Measurements from ENCODE around the gene TTC21A.

Gene TTC21A

DNA sequence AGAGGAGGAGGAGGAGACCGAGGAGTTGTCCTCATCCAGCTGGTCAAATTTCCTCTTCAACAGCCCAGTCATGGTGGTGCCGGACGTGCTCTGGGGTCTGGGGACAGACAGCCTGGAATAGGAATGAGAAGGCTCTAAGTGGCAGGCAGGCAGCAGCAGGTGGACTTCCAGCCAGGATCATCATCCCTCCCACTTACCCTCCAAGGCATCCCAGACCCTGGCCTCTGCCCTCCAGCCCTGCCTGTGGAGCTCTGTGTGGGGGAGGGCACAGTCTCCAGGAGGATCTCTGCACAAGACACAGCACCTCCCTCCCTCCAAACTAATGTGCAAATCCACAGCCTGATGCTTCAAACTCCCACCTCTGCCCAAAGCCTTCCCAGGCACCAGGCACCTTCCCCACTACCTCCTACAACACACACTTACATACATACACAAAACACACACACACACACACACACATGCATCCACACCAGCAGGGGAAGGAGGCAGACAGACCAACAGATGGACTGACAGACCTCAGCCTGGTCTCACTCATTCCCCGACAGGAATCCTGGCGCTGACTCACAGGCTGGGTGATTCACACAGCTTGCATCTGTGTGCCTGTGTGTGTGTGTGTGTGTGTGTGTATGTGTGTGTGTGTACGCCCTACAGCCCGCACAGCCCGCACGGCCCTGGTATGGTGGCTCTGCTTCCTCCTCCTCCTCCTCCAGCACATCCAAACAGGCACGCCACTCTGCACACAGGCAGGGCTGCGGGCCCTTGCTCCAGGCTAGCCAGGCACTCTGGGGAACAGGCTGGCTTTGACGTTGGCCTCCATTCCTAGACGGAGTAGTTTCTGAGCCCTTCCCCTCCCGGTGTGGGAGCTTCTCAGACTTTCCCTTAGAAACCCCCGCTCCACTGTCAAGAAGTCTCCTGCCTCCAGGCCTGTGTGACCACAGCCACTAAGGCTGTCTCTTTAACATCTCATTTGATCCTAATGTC lies 39.4 kb downstream of the TTC21A start:
- Mint-ChIP-seq H3K27ac (peak overlapping the region; percentile 98), H3K27me3 (no peaks in the 10 kb centered on the region), H3K4me1 (peaks cover 86% of the 10 kb centered on the region), H3K9me3 (no peaks in the 10 kb centered on the region), H3K4me3 (peak overlapping the region; percentile 92 to 93)
- ATAC-seq (peak; percentile 73), DNase-seq (peak; percentile 42 to 76)

DNA sequence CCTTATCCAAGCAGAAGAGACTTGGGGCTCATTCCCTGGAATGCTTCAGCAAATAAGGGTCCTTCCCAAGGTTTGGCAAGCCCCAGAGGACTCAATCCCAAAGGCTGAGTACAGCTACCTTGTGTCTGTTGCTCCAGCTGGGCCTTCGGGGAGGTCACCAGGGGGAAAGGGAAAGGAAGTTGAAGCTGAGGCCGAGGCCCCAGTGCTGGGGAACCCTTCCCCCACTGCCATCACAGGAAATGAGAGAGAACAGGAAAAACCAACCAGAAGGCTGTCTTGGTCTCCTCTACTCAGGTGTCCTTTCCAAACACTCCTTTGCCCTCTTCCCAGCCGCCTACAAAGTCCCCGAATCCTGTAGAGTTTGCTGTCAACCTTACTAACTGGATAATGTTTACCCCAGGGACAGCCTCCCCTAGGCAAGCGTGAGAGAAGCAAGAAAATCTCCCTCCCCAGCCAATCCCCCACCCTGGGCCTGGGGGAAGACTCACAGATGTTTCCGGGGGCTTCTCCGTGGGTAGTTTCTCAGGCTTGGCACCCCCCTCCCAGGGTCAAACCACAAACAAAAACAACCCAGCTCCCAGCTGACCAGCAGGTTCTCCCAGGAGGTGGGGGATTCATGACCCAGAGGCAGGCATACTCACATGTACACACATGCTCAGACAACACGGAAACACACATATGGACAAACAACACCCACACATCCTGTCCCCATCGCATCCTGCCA lies 40.4 kb downstream of the TTC21A start:
- DNase-seq (peak in 1 of 2 donors; percentile 55), ATAC-seq (peak; percentile 24)
- H3K27me3 Mint-ChIP-seq: no peaks in the 10 kb centered on the region
- H3K4me1 Mint-ChIP-seq: peaks cover 87% of the 10 kb centered on the region
- H3K9me3 Mint-ChIP-seq: no peaks in the 10 kb centered on the region
- peak overlapping the region; percentile 92 to 93 for H3K4me3 Mint-ChIP-seq
- peak overlapping the region; percentile 98 for H3K27ac Mint-ChIP-seq

DNA sequence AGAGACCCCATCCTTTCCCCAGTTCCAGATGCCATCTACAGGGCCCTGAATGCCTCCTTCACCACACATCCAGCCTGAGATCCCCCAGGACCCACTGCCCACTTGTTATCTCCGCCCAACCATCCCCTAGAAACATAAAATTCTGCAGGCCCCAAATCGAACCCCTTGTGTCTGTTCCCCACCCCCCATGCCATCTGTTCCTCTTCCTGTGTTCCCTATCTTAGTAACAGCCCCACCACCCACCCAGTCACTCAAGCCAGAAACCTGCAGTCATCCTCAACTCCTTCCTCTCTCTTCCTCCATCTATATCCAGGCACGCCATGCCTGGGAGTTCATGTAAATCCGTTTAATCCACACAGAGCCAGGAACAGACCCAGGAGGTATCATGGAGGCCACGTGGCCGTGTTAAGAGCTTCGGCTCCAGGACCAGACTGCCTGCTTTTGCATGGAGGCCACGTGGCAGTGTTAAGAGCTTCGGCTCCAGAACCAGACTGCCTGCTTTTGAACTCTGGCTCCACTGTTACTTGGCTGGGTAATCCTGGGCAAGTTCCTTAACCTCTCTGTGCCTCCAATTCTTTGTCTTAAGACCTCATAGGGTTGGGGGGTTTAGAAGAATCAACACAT lies 41.1 kb downstream of the TTC21A start:
- Mint-ChIP-seq H3K4me3 (peak overlapping the region; percentile 92 to 93), H3K9me3 (no peaks in the 10 kb centered on the region), H3K27ac (peak overlapping the region; percentile 98), H3K4me1 (peaks cover 82% of the 10 kb centered on the region), H3K27me3 (no peaks in the 10 kb centered on the region)
- no peak for ATAC-seq
- no peak for DNase-seq

DNA sequence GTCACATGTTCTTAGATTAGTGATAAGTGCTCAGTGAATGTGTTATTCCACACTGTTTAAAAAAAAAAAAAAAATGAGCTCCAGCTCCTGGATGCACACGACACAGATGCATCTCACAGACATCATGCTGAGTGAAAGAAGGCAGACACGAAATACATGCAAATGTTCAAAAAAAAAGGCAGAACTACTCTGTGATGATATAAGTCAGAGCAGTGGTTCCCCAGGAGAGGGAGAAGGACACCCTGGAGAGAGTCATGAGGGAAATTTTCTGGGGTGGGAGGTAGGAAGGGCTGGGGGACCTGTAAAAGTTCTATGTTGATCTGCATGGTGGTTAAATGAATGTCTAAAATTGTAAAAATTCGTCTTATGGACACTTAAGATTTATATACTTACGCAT lies 41.6 kb downstream of the TTC21A start:
- Mint-ChIP-seq H3K9me3 (no peaks in the 10 kb centered on the region), H3K4me3 (peak overlapping the region; percentile 92 to 93), H3K27ac (peak overlapping the region; percentile 98), H3K27me3 (no peaks in the 10 kb centered on the region), H3K4me1 (peaks cover 80% of the 10 kb centered on the region)
- DNase-seq (no peak), ATAC-seq (no peak)

DNA sequence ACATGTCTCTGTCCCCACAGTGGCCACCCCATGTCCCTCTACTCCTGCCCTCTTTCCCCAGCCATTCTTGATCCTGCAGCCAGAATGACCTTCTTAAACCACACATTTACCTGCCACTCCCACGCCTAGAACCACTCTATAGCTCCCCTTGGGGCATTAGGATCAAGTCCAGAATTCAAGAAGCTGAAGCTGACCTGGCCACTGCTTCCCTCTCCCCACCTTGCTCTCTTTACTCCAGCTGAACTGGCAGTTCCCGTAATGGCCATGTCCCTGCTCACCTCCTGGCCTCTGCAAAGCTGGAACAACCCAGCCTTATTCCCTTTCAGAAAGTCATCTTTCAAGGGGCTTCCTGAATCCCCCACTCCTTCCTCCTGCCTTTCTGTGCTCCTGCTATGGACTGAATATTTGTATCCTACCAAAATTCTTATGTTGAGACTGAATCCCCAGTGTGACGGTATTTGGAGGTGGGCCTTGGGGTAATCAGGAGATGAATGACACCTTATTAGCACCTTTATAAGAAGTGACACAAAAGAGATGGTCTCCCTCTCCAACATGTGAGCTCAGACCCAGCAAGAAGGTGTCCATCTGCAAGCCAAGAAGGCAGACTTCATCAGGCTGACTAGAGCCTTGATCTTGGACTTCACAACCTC lies 42.1 kb downstream of the TTC21A start:
- Mint-ChIP-seq H3K27ac (peak overlapping the region; percentile 61 to 98), H3K4me3 (peak overlapping the region; percentile 92 to 93), H3K9me3 (no peaks in the 10 kb centered on the region), H3K4me1 (peaks cover 81% of the 10 kb centered on the region), H3K27me3 (no peaks in the 10 kb centered on the region)
- ATAC-seq (no peak), DNase-seq (no peak)

DNA sequence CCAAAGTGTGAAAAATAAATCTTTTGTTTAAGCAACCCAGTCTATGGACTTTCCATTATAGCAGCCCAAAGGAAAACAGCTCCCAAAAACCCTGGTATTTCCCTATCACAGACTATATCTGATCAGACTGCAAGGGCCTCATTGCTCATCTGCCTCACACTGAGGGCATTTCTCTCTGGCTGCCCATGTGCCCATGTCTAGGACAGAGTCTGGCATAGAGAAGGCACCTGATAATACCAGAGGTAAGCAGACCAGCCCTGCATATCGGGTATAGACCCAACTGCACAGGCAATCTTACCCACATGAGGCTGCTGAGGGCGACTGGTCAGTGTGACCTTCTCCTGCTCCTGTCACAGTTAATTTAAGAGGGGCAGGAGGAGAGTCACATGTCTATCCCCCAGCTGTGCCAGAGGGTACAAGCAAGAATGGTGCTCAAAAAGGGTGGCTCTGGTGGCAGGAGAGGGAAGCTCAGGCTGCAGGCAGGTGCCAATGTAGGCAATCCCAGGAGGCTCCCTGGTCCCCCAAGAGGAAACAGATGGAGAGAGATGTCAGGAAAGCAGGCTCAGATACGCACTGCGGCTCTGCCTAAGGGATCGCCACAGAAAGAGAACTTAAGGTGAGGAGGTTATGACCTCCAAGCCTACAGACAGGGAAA lies 42.8 kb downstream of the TTC21A start:
- DNase-seq (no peak), ATAC-seq (no peak)
- Mint-ChIP-seq H3K27ac (peak overlapping the region; percentile 61 to 98), H3K27me3 (no peaks in the 10 kb centered on the region), H3K4me3 (peak overlapping the region; percentile 92 to 93), H3K9me3 (no peaks in the 10 kb centered on the region), H3K4me1 (peaks cover 85% of the 10 kb centered on the region)

DNA sequence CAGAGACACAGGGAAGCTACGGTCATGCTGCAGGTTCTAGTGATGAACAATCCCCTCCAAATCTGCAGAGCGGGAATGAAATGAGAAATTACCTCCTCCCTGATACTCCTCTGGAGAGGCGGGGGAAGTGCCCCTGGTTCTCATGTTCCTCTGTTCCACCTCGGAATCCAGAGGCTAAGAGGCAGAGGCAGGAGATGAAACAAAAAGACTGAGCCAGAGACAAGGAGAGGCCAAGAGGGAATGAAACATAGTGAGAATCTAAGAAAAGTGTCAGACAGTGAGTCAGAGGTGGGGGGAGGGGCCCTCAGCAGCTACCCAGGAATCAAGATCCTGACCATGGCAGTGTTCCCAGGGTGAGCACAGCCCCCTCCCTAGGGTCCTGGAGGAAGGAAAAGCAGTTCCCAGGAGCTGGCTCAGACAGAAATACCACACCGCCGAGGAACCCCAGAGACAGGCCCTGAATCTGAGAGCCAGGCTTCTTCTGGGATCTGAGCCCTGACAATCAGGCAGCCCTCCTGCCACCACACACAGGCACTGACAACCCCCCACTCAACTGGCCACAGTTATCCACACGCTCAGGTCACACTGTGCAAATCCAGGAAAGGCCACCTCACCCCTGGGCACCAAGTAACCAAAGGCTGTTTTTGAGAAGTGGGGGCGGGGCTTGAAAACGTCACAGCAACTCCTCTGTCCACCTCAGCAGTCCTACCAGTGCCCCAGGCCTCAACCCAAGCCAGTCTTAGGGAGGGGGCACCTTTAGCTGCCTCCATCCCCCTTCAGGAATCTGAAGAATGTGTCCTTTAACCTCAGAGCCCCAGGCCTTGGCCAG lies 43.5 kb downstream of the TTC21A start:
- ATAC-seq: no peak
- H3K4me1 Mint-ChIP-seq: peaks cover 88% of the 10 kb centered on the region
- DNase-seq: peak in 1 of 2 donors; percentile 40
- H3K9me3 Mint-ChIP-seq: no peaks in the 10 kb centered on the region
- peak overlapping the region; percentile 89 to 98 for H3K27ac Mint-ChIP-seq
- no peaks in the 10 kb centered on the region for H3K27me3 Mint-ChIP-seq
- peak overlapping the region; percentile 92 to 93 for H3K4me3 Mint-ChIP-seq

DNA sequence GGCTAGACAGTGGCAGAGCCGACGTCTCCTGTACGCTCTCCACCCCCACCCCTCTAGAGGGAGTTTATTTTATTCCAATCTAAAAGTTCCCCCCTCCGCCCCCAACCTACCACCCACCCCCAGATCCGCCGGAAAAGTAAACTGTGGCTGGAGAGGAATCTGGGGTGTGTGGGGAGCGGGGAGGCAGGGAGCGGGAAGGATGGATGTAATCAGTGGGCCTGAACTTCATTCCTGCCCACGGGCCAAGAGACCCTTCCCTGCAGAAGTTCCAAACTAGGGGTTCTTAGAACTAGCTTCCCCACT lies 46.4 kb downstream of the TTC21A start:
- no peak for ATAC-seq
- peaks cover 65% of the 10 kb centered on the region for H3K4me1 Mint-ChIP-seq
- no peaks in the 10 kb centered on the region for H3K27me3 Mint-ChIP-seq
- no peaks in the 10 kb centered on the region for H3K9me3 Mint-ChIP-seq
- no peak for DNase-seq
- H3K4me3 Mint-ChIP-seq: peak overlapping the region; percentile 73 to 75
- peak overlapping the region; percentile 15 to 96 for H3K27ac Mint-ChIP-seq

DNA sequence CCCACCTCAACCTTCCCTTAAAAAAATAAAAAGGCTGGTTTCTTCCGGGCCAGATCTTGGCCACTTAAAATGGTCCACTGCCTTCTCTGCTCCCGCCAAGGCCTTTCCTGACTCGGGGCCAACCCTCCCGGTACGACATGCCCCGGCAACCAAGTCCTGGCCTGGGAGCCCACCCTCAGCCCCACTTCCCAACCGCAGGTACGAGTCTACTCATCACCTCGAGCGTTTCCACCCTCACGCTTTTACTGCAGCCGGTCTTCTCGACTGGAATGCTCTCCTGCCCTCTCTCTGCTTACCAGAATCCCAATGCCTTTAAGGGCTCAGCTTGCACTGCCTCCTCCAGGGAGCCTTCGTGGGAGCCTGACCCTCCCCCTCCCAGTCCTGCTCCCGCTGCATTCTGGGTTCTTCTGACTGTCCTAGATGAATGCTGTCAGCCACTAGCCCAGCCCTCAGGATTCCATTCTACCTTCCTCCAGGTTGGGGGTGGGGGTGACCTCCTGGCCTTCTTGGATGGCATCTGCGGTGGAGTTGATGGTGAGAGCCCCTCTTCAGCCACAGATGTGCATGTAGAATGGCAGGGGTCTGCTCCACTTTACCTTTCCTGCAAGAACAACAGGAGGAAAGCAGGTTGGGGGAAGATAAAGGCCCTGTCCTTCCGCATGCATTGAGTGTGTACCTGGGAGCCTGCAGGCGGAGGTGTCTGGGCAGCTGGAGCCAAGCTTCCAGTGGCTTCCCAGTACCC lies 47.0 kb downstream of the TTC21A start:
- ATAC-seq (no peak), DNase-seq (no peak)
- H3K4me3 Mint-ChIP-seq: peak overlapping the region; percentile 73 to 75
- no peaks in the 10 kb centered on the region for H3K27me3 Mint-ChIP-seq
- H3K27ac Mint-ChIP-seq: peak overlapping the region; percentile 15 to 96
- H3K4me1 Mint-ChIP-seq: peaks cover 59% of the 10 kb centered on the region
- H3K9me3 Mint-ChIP-seq: no peaks in the 10 kb centered on the region

DNA sequence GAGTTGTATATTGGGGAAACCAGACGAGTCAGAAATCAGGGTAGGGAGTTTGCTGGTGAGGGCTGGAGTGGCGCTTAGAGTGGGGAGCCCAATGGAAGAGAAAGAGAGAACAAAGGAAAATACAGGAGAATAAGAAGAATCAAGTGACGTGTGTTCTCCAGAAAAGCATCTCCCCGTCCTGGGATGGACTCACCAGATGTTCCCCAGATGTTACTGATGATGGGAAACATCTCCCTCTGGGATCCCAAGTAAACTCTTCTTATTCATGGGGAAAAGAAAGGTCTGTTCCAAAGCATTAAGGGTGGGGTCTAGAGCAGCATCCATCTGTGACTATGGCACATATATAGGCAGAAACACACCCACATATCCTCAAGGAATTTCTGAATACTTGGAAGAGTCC lies 48.9 kb downstream of the TTC21A start:
- no peaks in the 10 kb centered on the region for H3K27me3 Mint-ChIP-seq
- no peaks in the 10 kb centered on the region for H3K9me3 Mint-ChIP-seq
- ATAC-seq: no peak
- H3K4me3 Mint-ChIP-seq: no peak overlapping the region
- DNase-seq: no peak
- H3K4me1 Mint-ChIP-seq: peaks cover 40% of the 10 kb centered on the region
- no peak overlapping the region for H3K27ac Mint-ChIP-seq

DNA sequence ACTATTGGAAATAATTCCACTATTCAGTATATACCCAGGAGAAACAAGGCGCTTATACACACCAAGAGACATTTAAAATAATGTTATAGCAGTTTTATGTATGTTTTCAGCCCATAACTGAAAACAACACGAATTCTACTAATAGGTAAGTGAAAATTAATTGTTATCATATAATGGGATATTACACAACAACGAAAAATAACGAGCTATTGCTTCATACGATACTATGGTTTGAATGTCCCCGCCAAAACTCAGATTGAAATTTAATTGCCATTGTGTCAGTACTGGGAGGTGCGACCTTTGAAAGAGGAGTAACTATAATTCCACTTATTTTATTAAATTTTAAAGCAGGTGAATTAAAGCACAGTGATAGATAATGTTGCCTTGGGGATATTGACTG lies 49.9 kb downstream of the TTC21A start:
- H3K4me3 Mint-ChIP-seq: no peak overlapping the region
- H3K27ac Mint-ChIP-seq: no peak overlapping the region
- no peaks in the 10 kb centered on the region for H3K27me3 Mint-ChIP-seq
- ATAC-seq (no peak), DNase-seq (no peak)
- H3K4me1 Mint-ChIP-seq: peaks cover 30% of the 10 kb centered on the region
- H3K9me3 Mint-ChIP-seq: no peaks in the 10 kb centered on the region

DNA sequence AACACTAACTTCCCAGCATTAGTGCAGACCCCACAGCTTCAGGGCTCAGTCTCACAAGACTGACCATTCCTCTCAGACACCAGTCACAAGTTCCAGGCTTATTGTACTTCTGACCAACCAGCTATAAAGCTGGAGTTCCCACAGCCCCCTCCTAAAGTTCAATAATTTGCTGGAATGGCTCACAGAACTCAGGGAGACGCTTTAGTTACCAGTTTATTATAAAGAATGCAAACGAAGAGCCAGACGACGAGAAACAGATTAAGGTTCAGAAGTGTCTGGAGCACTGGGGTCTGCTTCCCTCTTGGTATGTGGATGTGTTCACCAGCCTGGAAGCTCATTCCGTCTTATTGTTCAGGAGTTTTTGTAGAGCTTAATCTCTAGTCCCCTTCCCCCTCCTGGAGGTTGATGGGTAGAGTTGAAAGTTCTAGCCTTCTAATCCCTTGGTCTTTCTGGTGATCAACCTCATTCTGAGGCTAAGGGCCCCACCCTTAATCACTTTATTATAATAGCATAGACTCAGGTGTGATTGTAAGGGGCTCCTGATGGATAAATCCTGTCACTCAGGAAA lies 50.8 kb downstream of the TTC21A start:
- no peak for DNase-seq
- ATAC-seq: no peak
- H3K27me3 Mint-ChIP-seq: no peaks in the 10 kb centered on the region
- H3K4me3 Mint-ChIP-seq: no peak overlapping the region
- peaks cover 27% of the 10 kb centered on the region for H3K4me1 Mint-ChIP-seq
- no peaks in the 10 kb centered on the region for H3K9me3 Mint-ChIP-seq
- no peak overlapping the region for H3K27ac Mint-ChIP-seq

DNA sequence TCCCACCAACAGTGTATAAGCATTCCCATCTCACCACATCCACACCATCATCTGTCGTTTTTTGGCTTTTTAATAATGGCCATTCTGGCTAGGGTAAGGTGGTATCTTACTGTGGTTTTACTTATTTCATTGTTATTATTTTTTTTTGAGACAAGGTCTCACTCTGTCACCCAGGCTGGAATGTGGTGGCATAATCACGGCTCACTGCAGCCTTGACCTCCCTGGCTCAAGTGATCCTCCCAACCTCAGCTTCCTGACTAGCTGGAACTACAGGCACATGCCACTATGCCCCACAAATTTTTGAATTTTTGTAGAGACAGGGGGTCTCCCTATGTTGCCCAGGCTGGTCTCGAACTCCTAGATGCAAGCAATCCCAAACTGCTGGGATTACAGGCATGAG lies 56.9 kb downstream of the TTC21A start:
- H3K27me3 Mint-ChIP-seq: no peaks in the 10 kb centered on the region
- no peaks in the 10 kb centered on the region for H3K9me3 Mint-ChIP-seq
- DNase-seq (no peak), ATAC-seq (no peak)
- no peak overlapping the region for H3K27ac Mint-ChIP-seq
- H3K4me3 Mint-ChIP-seq: no peak overlapping the region
- peaks cover 13% of the 10 kb centered on the region for H3K4me1 Mint-ChIP-seq

Measured in stimulated activated naive CD8-positive, alpha-beta T cell treated with anti-CD3 and anti-CD28 coated beads, Interleukin-15, amount 100 ng/mL, for 72 hours (primary cell).